Measurements from ENCODE around the gene TTC24.

DNA sequence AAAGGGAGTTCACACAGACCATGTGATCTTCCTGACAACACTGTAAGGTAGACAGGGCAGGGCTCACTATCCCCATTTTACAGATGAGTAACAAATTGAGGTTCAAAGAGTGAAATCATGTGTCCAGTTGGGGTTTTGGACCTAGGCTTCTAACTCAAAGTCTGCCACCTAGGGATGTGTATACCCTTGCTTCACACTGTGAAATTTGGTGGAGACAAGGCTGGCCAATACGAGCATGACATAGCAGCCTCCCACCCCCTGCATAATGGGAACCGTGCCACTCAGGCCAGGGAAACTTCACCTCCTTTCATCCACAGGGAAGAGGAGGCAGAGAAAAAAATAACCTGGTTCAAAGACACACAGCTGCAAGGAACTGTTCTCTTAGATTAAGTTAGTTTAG is 14.0 kb upstream of the TTC24 start:
- TF ChIP-seq, protein P1, sequence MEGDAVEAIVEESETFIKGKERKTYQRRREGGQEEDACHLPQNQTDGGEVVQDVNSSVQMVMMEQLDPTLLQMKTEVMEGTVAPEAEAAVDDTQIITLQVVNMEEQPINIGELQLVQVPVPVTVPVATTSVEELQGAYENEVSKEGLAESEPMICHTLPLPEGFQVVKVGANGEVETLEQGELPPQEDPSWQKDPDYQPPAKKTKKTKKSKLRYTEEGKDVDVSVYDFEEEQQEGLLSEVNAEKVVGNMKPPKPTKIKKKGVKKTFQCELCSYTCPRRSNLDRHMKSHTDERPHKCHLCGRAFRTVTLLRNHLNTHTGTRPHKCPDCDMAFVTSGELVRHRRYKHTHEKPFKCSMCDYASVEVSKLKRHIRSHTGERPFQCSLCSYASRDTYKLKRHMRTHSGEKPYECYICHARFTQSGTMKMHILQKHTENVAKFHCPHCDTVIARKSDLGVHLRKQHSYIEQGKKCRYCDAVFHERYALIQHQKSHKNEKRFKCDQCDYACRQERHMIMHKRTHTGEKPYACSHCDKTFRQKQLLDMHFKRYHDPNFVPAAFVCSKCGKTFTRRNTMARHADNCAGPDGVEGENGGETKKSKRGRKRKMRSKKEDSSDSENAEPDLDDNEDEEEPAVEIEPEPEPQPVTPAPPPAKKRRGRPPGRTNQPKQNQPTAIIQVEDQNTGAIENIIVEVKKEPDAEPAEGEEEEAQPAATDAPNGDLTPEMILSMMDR (IDR thresholded peaks at IDR 0.05; ENCODE audit: insufficient read depth, low read length, poor library complexity, severe bottlenecking), result no peak
- TF ChIP-seq EZH2phosphoT487 (conservative IDR thresholded peaks at IDR 0.05; ENCODE audit: low read length), result no peak

All from SU-DHL-6 (cell line).